ENCODE data around the gene KLF7. TPM values are rescaled to one million over a fixed set of nuclear protein-coding genes. Genes with fewer than 3 reads are reported as not detected.
A peak's percentile ranks its signal among the peaks of the same experiment; 100 is the strongest.

Gene KLF7
- total RNA-seq, 1 experiment from 2014 or later: 32.2 TPM

GRCh38 chr2:207110715-207111114 lies 55.0 kb downstream of the KLF7 start:
- Histone ChIP-seq H3K4me1 (ENCODE audit: insufficient read depth, low read length) (no peaks in the 10 kb centered on the region), H3T11ph (ENCODE audit: low read length) (no peak overlapping the region), H3K4me2 (ENCODE audit: insufficient read depth, insufficient read length, low read length) (no peak overlapping the region), H2BK15ac (ENCODE audit: low read depth, low read length) (no peak overlapping the region), H2AK5ac (ENCODE audit: insufficient read length, low read length) (no peak overlapping the region), H2BK5ac (ENCODE audit: insufficient read length, low read length) (no peak overlapping the region), H3K23me2 (ENCODE audit: insufficient read length, low read depth, low read length, poor library complexity, severe bottlenecking) (no peaks in the 10 kb centered on the region), H3K27me3 (ENCODE audit: insufficient read depth, low read length) (no peaks in the 10 kb centered on the region), H3K4ac (ENCODE audit: low read depth, low read length) (no peak overlapping the region), H3K14ac (ENCODE audit: insufficient read depth, low read length) (no peak overlapping the region), H2BK120ac (ENCODE audit: low read depth, low read length, poor library complexity, severe bottlenecking) (no peak overlapping the region), H2BK12ac (ENCODE audit: insufficient read length, low read depth, low read length) (no peak overlapping the region), H4K91ac (ENCODE audit: insufficient read length, low read depth, low read length) (no peak overlapping the region), H3K9me3 (ENCODE audit: control insufficient read depth, low read depth, low read length) (no peaks in the 10 kb centered on the region), H4K8ac (replicated peaks; ENCODE audit: insufficient read length, low read depth, low read length) (no peak overlapping the region), H3K27ac (ENCODE audit: insufficient read length, low read depth, low read length) (no peak overlapping the region), H2AFZ (ENCODE audit: low read length) (no peak overlapping the region), H4K20me1 (ENCODE audit: control insufficient read depth, insufficient read depth, insufficient read length) (no peaks in the 10 kb centered on the region), H2BK20ac (ENCODE audit: low read depth, low read length, poor library complexity, severe bottlenecking) (no peak overlapping the region), H3K18ac (ENCODE audit: insufficient read length, low read depth, low read length) (no peak overlapping the region), H3K56ac (ENCODE audit: insufficient read length, low read depth, low read length) (no peak overlapping the region), H4K5ac (ENCODE audit: insufficient read length, low read depth, low read length) (no peak overlapping the region), H3K9ac (ENCODE audit: extremely low read depth, insufficient read length, low read length) (no peak overlapping the region), H3K23ac (ENCODE audit: insufficient read length, low read depth, low read length) (no peak overlapping the region), H3K79me1 (ENCODE audit: insufficient read depth, low read depth, low read length, poor library complexity, severe bottlenecking) (no peaks in the 10 kb centered on the region), H3K79me2 (ENCODE audit: insufficient read depth, low read length) (no peaks in the 10 kb centered on the region; the same call in 1 of the 2 replicates)
- Mint-ChIP-seq H3K4me3 (no peak overlapping the region), H3K27ac (peak overlapping the region in 1 of 3 experiments; percentile 45; a peak in 2 of 7 replicates), H3K27me3 (ENCODE audit: low read depth) (no peaks in the 10 kb centered on the region), H3K9me3 (no peaks in the 10 kb centered on the region), H3K4me1 (peaks cover 14 to 15% of the 10 kb centered on the region in 2 experiments), H3K36me3 (ENCODE audit: insufficient read depth in 1 of 3, low read depth in 3 of 3) (peaks cover 0 to 21% (median 7%) of the 10 kb centered on the region in 3 experiments; a peak in 5 of 7 replicates)
- DNase-seq: no peak
- TF ChIP-seq, protein P1, sequence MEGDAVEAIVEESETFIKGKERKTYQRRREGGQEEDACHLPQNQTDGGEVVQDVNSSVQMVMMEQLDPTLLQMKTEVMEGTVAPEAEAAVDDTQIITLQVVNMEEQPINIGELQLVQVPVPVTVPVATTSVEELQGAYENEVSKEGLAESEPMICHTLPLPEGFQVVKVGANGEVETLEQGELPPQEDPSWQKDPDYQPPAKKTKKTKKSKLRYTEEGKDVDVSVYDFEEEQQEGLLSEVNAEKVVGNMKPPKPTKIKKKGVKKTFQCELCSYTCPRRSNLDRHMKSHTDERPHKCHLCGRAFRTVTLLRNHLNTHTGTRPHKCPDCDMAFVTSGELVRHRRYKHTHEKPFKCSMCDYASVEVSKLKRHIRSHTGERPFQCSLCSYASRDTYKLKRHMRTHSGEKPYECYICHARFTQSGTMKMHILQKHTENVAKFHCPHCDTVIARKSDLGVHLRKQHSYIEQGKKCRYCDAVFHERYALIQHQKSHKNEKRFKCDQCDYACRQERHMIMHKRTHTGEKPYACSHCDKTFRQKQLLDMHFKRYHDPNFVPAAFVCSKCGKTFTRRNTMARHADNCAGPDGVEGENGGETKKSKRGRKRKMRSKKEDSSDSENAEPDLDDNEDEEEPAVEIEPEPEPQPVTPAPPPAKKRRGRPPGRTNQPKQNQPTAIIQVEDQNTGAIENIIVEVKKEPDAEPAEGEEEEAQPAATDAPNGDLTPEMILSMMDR (conservative IDR thresholded peaks at IDR 0.05): no peak
- no CpG with 5 or more reads among the region's 2 CpGs for WGBS (ENCODE audit: extremely low coverage, insufficient read length, low lambda C conversion rate)
